CD4-positive, alpha-beta T cell treated with Interleukin-12 subunit alpha and Interleukin-12 subunit beta, for 1 hour (primary cell): Measurements from ENCODE around the gene PCDH15.
"Not testable (repeated sequence)": the region's sequence is repeated elsewhere in the genome, so short reads cannot be mapped to it uniquely, and the experiment has no call there.

Experiments used
- DNase-seq: peaks from one replicate; pipeline ENCODE4 v3.0.0-alpha.2; 2020

Gene PCDH15

GRCh38 chr10:53952698-53953630 is 848.1 kb downstream of the PCDH15 start:
- no peak for DNase-seq

GRCh38 chr10:53939654-53940053 is 861.4 kb downstream of the PCDH15 start:
- no peak for DNase-seq

- no peak for DNase-seq
These were observed 870.4 kb downstream of the PCDH15 start for GRCh38 chr10:53930648-53931047.

- not testable (repeated sequence) for DNase-seq
These were observed 876.9 kb downstream of the PCDH15 start for GRCh38 chr10:53924051-53924700.

GRCh38 chr10:53918755-53919154 is 882.3 kb downstream of the PCDH15 start:
- DNase-seq: no peak

GRCh38 chr10:53909791-53910190 is 891.2 kb downstream of the PCDH15 start:
- DNase-seq: no peak

- no peak for DNase-seq
These were observed 896.4 kb downstream of the PCDH15 start for GRCh38 chr10:53904506-53905241.

- no peak for DNase-seq
These were observed 897.3 kb downstream of the PCDH15 start for GRCh38 chr10:53903756-53904155.

GRCh38 chr10:53899463-53900160 is 901.4 kb downstream of the PCDH15 start:
- DNase-seq: no peak

GRCh38 chr10:53898532-53898931 is 902.5 kb downstream of the PCDH15 start:
- no peak for DNase-seq

- no peak for DNase-seq
These were observed 906.9 kb downstream of the PCDH15 start for GRCh38 chr10:53894145-53894544.

GRCh38 chr10:53893061-53893460 is 908.0 kb downstream of the PCDH15 start:
- no peak for DNase-seq

GRCh38 chr10:53886325-53887300 is 914.4 kb downstream of the PCDH15 start:
- no peak for DNase-seq

GRCh38 chr10:53864846-53865245 is 936.2 kb downstream of the PCDH15 start:
- no peak for DNase-seq

GRCh38 chr10:53852450-53853175 is 948.4 kb downstream of the PCDH15 start:
- DNase-seq: no peak

GRCh38 chr10:53846809-53847208 is 954.2 kb downstream of the PCDH15 start:
- no peak for DNase-seq

GRCh38 chr10:53843736-53844362 is 957.2 kb downstream of the PCDH15 start:
- no peak for DNase-seq

- DNase-seq: no peak
These were observed 959.4 kb downstream of the PCDH15 start for GRCh38 chr10:53841483-53842145.

- no peak for DNase-seq
These were observed 960.4 kb downstream of the PCDH15 start for GRCh38 chr10:53840653-53841052.
